Neural progenitor cell (in vitro differentiated cells): Measurements from ENCODE around the gene LTN1. TPM values are rescaled to one million over a fixed set of nuclear protein-coding genes. Genes with fewer than 3 reads are reported as not detected.
"Not testable (repeated sequence)": the region's sequence is repeated elsewhere in the genome, so short reads cannot be mapped to it uniquely, and the experiment has no call there.

Experiments
- DNase-seq: peaks from one replicate; pipeline ENCODE4 v3.0.0-alpha.2; 2016; ENCODE audit warnings: low spot score
- H2AFZ ChIP-seq: fragments of 200-600 bp; sonication (generic); replicated peaks from 2 replicates; pipeline ENCODE4 v1.6.1; 2016; ENCODE audit warnings: antibody characterized with exemption
- H3F3A ChIP-seq: fragments of 200-600 bp; sonication (generic); 2 replicates; pipeline ENCODE4 v1.6.1; 2016; ENCODE audit warnings: antibody characterized with exemption, low read depth
- H3K27ac ChIP-seq: fragments of 200-600 bp; sonication (generic); 2 replicates; pipeline ENCODE4 v1.5.1; 2016; ENCODE audit warnings: mild to moderate bottlenecking
- H3K27me3 ChIP-seq: fragments of 200-600 bp; sonication (generic); 2 replicates; pipeline ENCODE4 v1.6.1; 2016; ENCODE audit warnings: mild to moderate bottlenecking, moderate library complexity
- H3K36me3 ChIP-seq: fragments of 200-600 bp; sonication (generic); 2 replicates; pipeline ENCODE4 v1.5.1; 2016
- H3K4me1 ChIP-seq: fragments of 200-600 bp; sonication (generic); 2 replicates; pipeline ENCODE4 v1.6.1; 2016; ENCODE audit warnings: mixed run types
- H3K4me2 ChIP-seq: fragments of 200-600 bp; sonication (generic); 2 replicates; pipeline ENCODE4 v1.6.1; 2016
- H3K4me3 ChIP-seq: fragments of 200-600 bp; sonication (generic); 2 replicates; pipeline ENCODE4 v1.5.1; 2016
- H3K79me2 ChIP-seq: fragments of 200-600 bp; sonication (generic); 2 replicates; pipeline ENCODE4 v1.6.1; 2016; ENCODE audit warnings: low read depth
- H3K9ac ChIP-seq: fragments of 200-600 bp; sonication (generic); 2 replicates; pipeline ENCODE4 v1.6.1; 2016
- H3K9me3 ChIP-seq: fragments of 200-600 bp; sonication (generic); 2 replicates; pipeline ENCODE4 v1.5.1; 2016; ENCODE audit warnings: low read depth
- H4K20me1 ChIP-seq: fragments of 200-600 bp; sonication (generic); 2 replicates; pipeline ENCODE4 v1.6.1; 2016; ENCODE audit warnings: low read depth
- H3K27ac Mint-ChIP-seq: 3 replicates; pipeline ENCODE4 v1.8.0; 2021; ENCODE audit warnings: mixed read lengths
- H3K27me3 Mint-ChIP-seq: 2 replicates; pipeline ENCODE4 v1.8.0; 2022; ENCODE audit warnings: low read depth, mild to moderate bottlenecking, inconsistent platforms, moderate library complexity, mixed read lengths; ENCODE audit not compliant: insufficient read depth
- H3K36me3 Mint-ChIP-seq: 3 replicates; pipeline ENCODE4 v1.8.0; 2021; ENCODE audit warnings: mixed read lengths
- H3K4me1 Mint-ChIP-seq: 3 replicates; pipeline ENCODE4 v1.8.0; 2021; ENCODE audit warnings: mixed read lengths
- H3K4me3 Mint-ChIP-seq: 3 replicates; pipeline ENCODE4 v1.8.0; 2021; ENCODE audit warnings: mild to moderate bottlenecking, moderate library complexity, mixed read lengths
- H3K9me3 Mint-ChIP-seq: 3 replicates; pipeline ENCODE4 v1.8.0; 2020; ENCODE audit warnings: mixed read lengths
- CTCF ChIP-seq: fragments of 200-600 bp; sonication (generic); IDR thresholded peaks from 2 replicates; pipeline ENCODE4 v1.5.1; 2017; ENCODE audit warnings: antibody characterized with exemption, mild to moderate bottlenecking
- EZH2 ChIP-seq: fragments of 200-600 bp; sonication (generic); IDR thresholded peaks from 2 replicates; pipeline ENCODE4 v1.6.1; 2017; ENCODE audit warnings: antibody characterized with exemption, mild to moderate bottlenecking, moderate library complexity
- EZH2phosphoT487 ChIP-seq: fragments of 200-600 bp; sonication (generic); IDR thresholded peaks from 2 replicates; pipeline ENCODE4 v1.6.1; 2017; ENCODE audit warnings: antibody characterized with exemption
- total RNA-seq: library from RNA; depleted of rRNA; stranded (reverse); fragments of >200 nt; gene quantifications from 2 replicates; pipeline ENCODE4 v1.2.3, GENCODE V29; 2015; ENCODE audit warnings: low replicate concordance

LTN1 gene
- total RNA-seq, 1 donor from 2014 or later, result 37.3 TPM

GRCh38 chr21:28936721-28937120 is 56.0 kb downstream of the LTN1 start:
- peaks cover 13% of the 10 kb centered on the region for H3K36me3 Mint-ChIP-seq
- Histone ChIP-seq H3K36me3 (no peaks in the 10 kb centered on the region), H3K79me2 (no peaks in the 10 kb centered on the region), H3K27ac (no peak overlapping the region), H3K9ac (no peak overlapping the region), H3K4me3 (no peak overlapping the region), H3K4me2 (peak overlapping the region; percentile 11), H3K27me3 (no peaks in the 10 kb centered on the region), H2AFZ (no peak overlapping the region), H3K4me1 (no peaks in the 10 kb centered on the region), H4K20me1 (no peaks in the 10 kb centered on the region), H3F3A (peaks cover 7% of the 10 kb centered on the region), H3K9me3 (no peaks in the 10 kb centered on the region)
- peaks cover 2% of the 10 kb centered on the region for H3K27me3 Mint-ChIP-seq
- H3K4me3 Mint-ChIP-seq, result no peak overlapping the region
- DNase-seq, result peak; percentile 33
- TF ChIP-seq EZH2 (no peak), EZH2phosphoT487 (no peak)
- peaks cover 6% of the 10 kb centered on the region for H3K4me1 Mint-ChIP-seq
- H3K9me3 Mint-ChIP-seq, result no peaks in the 10 kb centered on the region
- H3K27ac Mint-ChIP-seq, result no peak overlapping the region

GRCh38 chr21:28936036-28936435 is 56.6 kb downstream of the LTN1 start:
- Histone ChIP-seq H3K4me2 (no peak overlapping the region), H3K36me3 (no peaks in the 10 kb centered on the region), H3K27ac (no peak overlapping the region), H3K79me2 (no peaks in the 10 kb centered on the region), H4K20me1 (no peaks in the 10 kb centered on the region), H3K4me1 (no peaks in the 10 kb centered on the region), H3K9me3 (no peaks in the 10 kb centered on the region), H2AFZ (no peak overlapping the region), H3K27me3 (no peaks in the 10 kb centered on the region), H3K9ac (no peak overlapping the region), H3F3A (peaks cover 6% of the 10 kb centered on the region), H3K4me3 (no peak overlapping the region)
- TF ChIP-seq CTCF (no peak), EZH2 (no peak), EZH2phosphoT487 (no peak)
- no peak for DNase-seq
- no peak overlapping the region for H3K4me3 Mint-ChIP-seq
- H3K36me3 Mint-ChIP-seq, result peaks cover 13% of the 10 kb centered on the region
- no peak overlapping the region for H3K27ac Mint-ChIP-seq
- peaks cover 6% of the 10 kb centered on the region for H3K4me1 Mint-ChIP-seq
- peaks cover 2% of the 10 kb centered on the region for H3K27me3 Mint-ChIP-seq
- H3K9me3 Mint-ChIP-seq, result no peaks in the 10 kb centered on the region

- no peaks in the 10 kb centered on the region for H3K27me3 ChIP-seq
- DNase-seq, result no peak
- Mint-ChIP-seq H3K27me3 (no peaks in the 10 kb centered on the region), H3K4me1 (peaks cover 6% of the 10 kb centered on the region), H3K9me3 (no peaks in the 10 kb centered on the region), H3K36me3 (peaks cover 13% of the 10 kb centered on the region), H3K4me3 (no peak overlapping the region), H3K27ac (no peak overlapping the region)
- no peak overlapping the region for H3K9ac ChIP-seq
- H3K27ac ChIP-seq, result no peak overlapping the region
- H2AFZ ChIP-seq, result no peak overlapping the region
- no peaks in the 10 kb centered on the region for H3F3A ChIP-seq
- no peak for TF ChIP-seq CTCF
- no peak for TF ChIP-seq EZH2
- H3K79me2 ChIP-seq, result no peaks in the 10 kb centered on the region
- no peak overlapping the region for H3K4me3 ChIP-seq
- H3K4me2 ChIP-seq, result no peak overlapping the region
- H3K4me1 ChIP-seq, result no peaks in the 10 kb centered on the region
- H4K20me1 ChIP-seq, result no peaks in the 10 kb centered on the region
- no peaks in the 10 kb centered on the region for H3K9me3 ChIP-seq
- peaks cover 7% of the 10 kb centered on the region for H3K36me3 ChIP-seq
Observed at GRCh38 chr21:28932717-28933116, 60.0 kb downstream of the LTN1 start.

GRCh38 chr21:28931708-28932372 is 60.8 kb downstream of the LTN1 start:
- H3K9me3 Mint-ChIP-seq, H3K27me3 Mint-ChIP-seq: not testable (repeated sequence)

More at GRCh38 chr21:28931708-28932372, 60.8 kb downstream of the LTN1 start:
- H3K4me2 ChIP-seq, H3K27ac ChIP-seq, H3K9me3 ChIP-seq, H3K9ac ChIP-seq, H3K27ac Mint-ChIP-seq, H3K4me3 Mint-ChIP-seq, H3K36me3 ChIP-seq, H3K27me3 ChIP-seq, DNase-seq, H4K20me1 ChIP-seq, H3K4me3 ChIP-seq, H3K79me2 ChIP-seq, H3F3A ChIP-seq, H3K4me1 ChIP-seq, H2AFZ ChIP-seq, H3K4me1 Mint-ChIP-seq: not testable (repeated sequence)
- H3K36me3 Mint-ChIP-seq, result peaks cover 13% of the 10 kb centered on the region
